Esophagus muscularis mucosa (tissue), 4 donors: ENCODE measurements around the gene CD22. TPM values are rescaled to one million over a fixed set of nuclear protein-coding genes. Genes with fewer than 3 reads are reported as not detected.
"Not testable (repeated sequence)": the region's sequence is repeated elsewhere in the genome, so short reads cannot be mapped to it uniquely, and the experiment has no call there.

Source experiments
- DNase-seq: peaks from one replicate; pipeline ENCODE4 v3.0.0-alpha.2; 2017; ENCODE audit errors: extremely low spot score
- H3K27ac ChIP-seq, 4 donors: fragments of 200-600 bp; sonication (generic); replicated peaks in 1 of 4; 1 replicate in 3 of 4; 2 replicates in 1 of 4; pipeline ENCODE4 v1.5.1; 2016 to 2019; ENCODE audit warnings: mild to moderate bottlenecking in 1 of 4
- H3K27me3 ChIP-seq, 4 donors: fragments of 200-600 bp; sonication (generic); one replicate each; pipeline versions ENCODE4 v1.5.1 to v1.6.0; 2016 to 2019
- H3K36me3 ChIP-seq, 4 donors: fragments of 200-600 bp; sonication (generic); one replicate each; pipeline ENCODE4 v1.5.1; 2016 to 2019
- H3K4me1 ChIP-seq, 4 donors: fragments of 200-600 bp; sonication (generic); one replicate each; pipeline ENCODE4 v1.5.1; 2016 to 2019
- H3K4me3 ChIP-seq, 4 donors: fragments of 200-600 bp; sonication (generic); 1 replicate in 2 of 4; 2 replicates in 2 of 4; pipeline ENCODE4 v1.5.1; 2016 to 2019; ENCODE audit warnings: mild to moderate bottlenecking in 4 of 4, moderate library complexity in 1 of 4
- H3K9me3 ChIP-seq, 4 donors: fragments of 200-600 bp; sonication (generic); 1 replicate in 3 of 4; 2 replicates in 1 of 4; pipeline ENCODE4 v1.5.1; 2016 to 2019
- EP300 ChIP-seq: sonication (generic); formaldehyde crosslinking; IDR thresholded peaks from one replicate; pipeline ENCODE4 v1.6.1; 2017; ENCODE audit warnings: antibody characterized with exemption
- POLR2A ChIP-seq: fragments of 450-650 bp; IDR thresholded peaks from one replicate; pipeline ENCODE4 v1.6.1; 2017; ENCODE audit warnings: antibody characterized with exemption, moderate library complexity, mild to moderate bottlenecking, low read depth
- POLR2AphosphoS5 ChIP-seq, 2 donors: sonication (generic); formaldehyde crosslinking; IDR thresholded peaks; one replicate each; pipeline ENCODE4 v1.6.1; 2017; ENCODE audit warnings: antibody characterized with exemption in 2 of 2
- WGBS: methylation state at CpG from one replicate; pipeline ENCODE4 v1.1.5; 2018; 5-methylcytosine and 5-hydroxymethylcytosine counted together
- intact Hi-C: fragments of 100-400 bp; cut with DNase I; formaldehyde crosslinking; loops from one replicate; pipeline ENCODE4 v1.15.1; 2023
- total RNA-seq, 4 donors: library from RNA; depleted of rRNA; stranded (reverse); fragments of >200 nt; gene quantifications; one replicate each; pipeline versions ENCODE4 v1.1.0 to v1.2.1, GENCODE V29; 2016
- TF ChIP-seq, protein P1 (sequence below), 3 experiments: fragments of 200-600 bp in 2 of 3; fragments of 450-650 bp in 1 of 3; sonication (generic) in 2 of 3; IDR thresholded peaks; one replicate each; pipeline ENCODE4 v1.5.1; 2017 to 2019; ENCODE audit warnings: antibody characterized with exemption in 3 of 3, mild to moderate bottlenecking in 2 of 3, moderate library complexity in 1 of 3

Gene CD22
- total RNA-seq, 4 donors from 2014 or later, result 2.3 to 12.5 (median 3.7) TPM

DNA sequence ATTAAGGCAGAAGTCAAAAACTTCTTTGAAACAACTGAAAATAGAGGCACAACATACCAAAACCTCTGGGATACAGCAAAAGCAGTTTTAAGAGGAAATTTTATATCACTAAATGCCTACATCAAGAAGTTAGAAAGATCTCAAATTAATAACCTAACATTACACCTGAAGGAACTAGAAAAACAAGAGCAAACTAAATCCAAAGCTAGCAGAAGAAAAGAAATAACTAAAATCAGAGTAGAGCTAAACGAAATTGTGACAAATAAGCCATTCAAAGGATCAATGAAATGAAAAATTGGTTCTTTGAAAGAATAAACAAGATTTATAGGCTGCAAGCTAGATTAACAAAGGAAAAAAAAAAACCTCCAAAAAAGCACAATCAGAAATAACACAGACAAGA, 39.4 kb downstream of the CD22 start:
- intact Hi-C loops, result no loop called here
- 62% methylated on average over 1 of the region's 1 CpG for WGBS
- H3K27ac ChIP-seq, result no peak overlapping the region
- H3K4me1 ChIP-seq, result no peaks in the 10 kb centered on the region
- no peaks in the 10 kb centered on the region for H3K36me3 ChIP-seq
- H3K27me3 ChIP-seq, result peaks cover 0 to 8% (median 0%) of the 10 kb centered on the region in 4 donors
- TF ChIP-seq POLR2AphosphoS5 (IDR thresholded peaks at IDR 0.05) (no peak), EP300 (no peak), POLR2A (no peak)
- TF ChIP-seq, protein P1, sequence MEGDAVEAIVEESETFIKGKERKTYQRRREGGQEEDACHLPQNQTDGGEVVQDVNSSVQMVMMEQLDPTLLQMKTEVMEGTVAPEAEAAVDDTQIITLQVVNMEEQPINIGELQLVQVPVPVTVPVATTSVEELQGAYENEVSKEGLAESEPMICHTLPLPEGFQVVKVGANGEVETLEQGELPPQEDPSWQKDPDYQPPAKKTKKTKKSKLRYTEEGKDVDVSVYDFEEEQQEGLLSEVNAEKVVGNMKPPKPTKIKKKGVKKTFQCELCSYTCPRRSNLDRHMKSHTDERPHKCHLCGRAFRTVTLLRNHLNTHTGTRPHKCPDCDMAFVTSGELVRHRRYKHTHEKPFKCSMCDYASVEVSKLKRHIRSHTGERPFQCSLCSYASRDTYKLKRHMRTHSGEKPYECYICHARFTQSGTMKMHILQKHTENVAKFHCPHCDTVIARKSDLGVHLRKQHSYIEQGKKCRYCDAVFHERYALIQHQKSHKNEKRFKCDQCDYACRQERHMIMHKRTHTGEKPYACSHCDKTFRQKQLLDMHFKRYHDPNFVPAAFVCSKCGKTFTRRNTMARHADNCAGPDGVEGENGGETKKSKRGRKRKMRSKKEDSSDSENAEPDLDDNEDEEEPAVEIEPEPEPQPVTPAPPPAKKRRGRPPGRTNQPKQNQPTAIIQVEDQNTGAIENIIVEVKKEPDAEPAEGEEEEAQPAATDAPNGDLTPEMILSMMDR (IDR thresholded peaks at IDR 0.05), result no peak
- no peak overlapping the region for H3K4me3 ChIP-seq
- DNase-seq, result no peak
- no peaks in the 10 kb centered on the region for H3K9me3 ChIP-seq

DNA sequence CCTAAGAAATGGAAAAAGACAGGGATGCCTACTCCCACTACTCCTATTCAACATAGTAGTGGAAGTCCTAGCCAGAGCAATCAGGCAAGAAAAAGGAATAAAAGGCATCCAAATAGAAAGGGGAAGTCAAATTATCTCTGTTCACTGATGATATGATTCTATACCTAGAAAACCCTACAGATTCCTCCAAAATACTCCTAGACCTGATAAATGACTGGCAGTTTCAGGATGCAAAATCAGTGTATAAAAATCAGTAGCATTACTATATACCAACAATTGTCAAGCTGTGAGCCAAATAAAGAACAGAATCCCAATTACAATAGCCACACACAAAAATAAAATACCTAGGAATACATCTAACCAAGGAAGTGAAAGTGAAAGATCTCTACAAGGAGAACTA, 40.5 kb downstream of the CD22 start:
- DNase-seq, result no peak
- peaks cover 0 to 13% (median 0%) of the 10 kb centered on the region in 4 donors for H3K27me3 ChIP-seq
- no peaks in the 10 kb centered on the region for H3K9me3 ChIP-seq
- intact Hi-C loops, result no loop called here
- no peak overlapping the region for H3K4me3 ChIP-seq
- H3K27ac ChIP-seq, result no peak overlapping the region
- H3K36me3 ChIP-seq, result no peaks in the 10 kb centered on the region
- H3K4me1 ChIP-seq, result no peaks in the 10 kb centered on the region
- no peak for TF ChIP-seq POLR2AphosphoS5 (IDR thresholded peaks at IDR 0.05)
- no peak for TF ChIP-seq POLR2A
- TF ChIP-seq, protein P1 (IDR thresholded peaks at IDR 0.05), result no peak
- TF ChIP-seq EP300, result no peak

- peak; percentile 45 for DNase-seq
- TF ChIP-seq POLR2A, result no peak
- TF ChIP-seq, protein P1 (IDR thresholded peaks at IDR 0.05), result no peak
- no peak for TF ChIP-seq POLR2AphosphoS5 (IDR thresholded peaks at IDR 0.05)
- no peak for TF ChIP-seq EP300
- no peaks in the 10 kb centered on the region for H3K4me1 ChIP-seq
- intact Hi-C loops, result no loop called here
- no peak within 1 kb of the TSS for H3K4me3 ChIP-seq
- no peak within 1 kb of the TSS for H3K27ac ChIP-seq
- H3K9me3 ChIP-seq, result no peaks in the 10 kb centered on the region
- H3K27me3 ChIP-seq, result peaks cover 0 to 8% (median 0%) of the 10 kb centered on the region in 4 donors
- no peaks in the 10 kb centered on the region for H3K36me3 ChIP-seq
- WGBS, result 71% methylated on average over 4 of the region's 8 CpGs
These were observed 41.7 kb downstream of the CD22 start, which contains the start of gene GPR42 for GRCh38 chr19:35370722-35371121. TSS of gene GPR42 (plus strand) at chr19:35371068. CDS start at chr19:35371360, 292 bp downstream.

GRCh38 chr19:35373492-35373891, 44.5 kb downstream of the CD22 start:
- Histone ChIP-seq H3K4me1 (no peaks in the 10 kb centered on the region), H3K4me3 (no peak overlapping the region), H3K36me3 (no peaks in the 10 kb centered on the region), H3K27ac (no peak overlapping the region), H3K9me3 (peaks cover 0 to 3% (median 1%) of the 10 kb centered on the region in 4 donors), H3K27me3 (peaks cover 0 to 10% (median 0%) of the 10 kb centered on the region in 4 donors)
- TF ChIP-seq POLR2A (no peak), EP300 (no peak), POLR2AphosphoS5 (IDR thresholded peaks at IDR 0.05) (no peak)
- TF ChIP-seq, protein P1 (IDR thresholded peaks at IDR 0.05), result no peak
- intact Hi-C loops, result no loop called here
- DNase-seq, result peak; percentile 31
- WGBS, result 86% methylated on average over 7 of the region's 7 CpGs

GRCh38 chr19:35374031-35374430, 45.0 kb downstream of the CD22 start:
- H3K27ac ChIP-seq, DNase-seq, H3K36me3 ChIP-seq, H3K9me3 ChIP-seq, H3K4me3 ChIP-seq, H3K4me1 ChIP-seq, intact Hi-C loops: not testable (repeated sequence)
- peaks cover 0 to 10% (median 0%) of the 10 kb centered on the region in 4 donors for H3K27me3 ChIP-seq
